Cerebellar nuclear complex (tissue), 1 donor: ENCODE data around the gene ZNF318.

Experiments
- DNase-seq, 2 experiments: peaks; one replicate each; lab custom pipeline; 2025; lab: John Stamatoyannopoulos, UW

Gene ZNF318

DNA sequence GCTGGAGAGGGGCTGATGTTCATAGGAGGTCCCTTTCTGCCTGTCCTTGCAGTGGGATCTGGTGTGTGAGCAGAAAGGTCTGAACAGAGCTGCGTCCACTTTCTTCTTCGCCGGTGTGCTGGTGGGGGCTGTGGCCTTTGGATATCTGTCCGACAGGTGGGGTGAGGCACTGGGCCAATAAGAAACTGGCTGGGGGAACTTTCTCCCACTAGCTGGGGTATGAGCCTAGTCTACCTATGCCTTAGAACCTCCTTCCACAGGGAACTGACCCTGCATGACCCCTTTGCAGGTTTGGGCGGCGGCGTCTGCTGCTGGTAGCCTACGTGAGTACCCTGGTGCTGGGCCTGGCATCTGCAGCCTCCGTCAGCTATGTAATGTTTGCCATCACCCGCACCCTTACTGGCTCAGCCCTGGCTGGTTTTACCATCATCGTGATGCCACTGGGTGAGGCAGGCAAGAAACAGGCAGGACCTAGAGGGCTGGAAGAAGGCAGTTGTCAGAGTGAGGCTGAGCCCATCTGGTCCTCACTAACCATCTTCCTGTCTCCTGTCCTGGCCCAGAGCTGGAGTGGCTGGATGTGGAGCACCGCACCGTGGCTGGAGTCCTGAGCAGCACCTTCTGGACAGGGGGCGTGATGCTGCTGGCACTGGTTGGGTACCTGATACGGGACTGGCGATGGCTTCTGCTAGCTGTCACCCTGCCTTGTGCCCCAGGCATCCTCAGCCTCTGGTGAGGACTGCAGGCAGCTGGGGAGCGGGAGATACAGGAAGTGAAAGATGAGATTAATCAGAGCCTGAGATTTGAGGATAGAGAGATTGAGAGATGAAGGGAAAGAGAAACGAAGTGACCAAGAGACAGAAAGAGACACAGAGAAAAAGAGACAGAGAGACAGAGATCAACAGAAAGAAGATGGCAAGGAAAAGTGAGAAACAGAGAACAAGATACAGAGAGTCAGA lies 69.8 kb downstream of the ZNF318 start:
- no peak for DNase-seq

DNA sequence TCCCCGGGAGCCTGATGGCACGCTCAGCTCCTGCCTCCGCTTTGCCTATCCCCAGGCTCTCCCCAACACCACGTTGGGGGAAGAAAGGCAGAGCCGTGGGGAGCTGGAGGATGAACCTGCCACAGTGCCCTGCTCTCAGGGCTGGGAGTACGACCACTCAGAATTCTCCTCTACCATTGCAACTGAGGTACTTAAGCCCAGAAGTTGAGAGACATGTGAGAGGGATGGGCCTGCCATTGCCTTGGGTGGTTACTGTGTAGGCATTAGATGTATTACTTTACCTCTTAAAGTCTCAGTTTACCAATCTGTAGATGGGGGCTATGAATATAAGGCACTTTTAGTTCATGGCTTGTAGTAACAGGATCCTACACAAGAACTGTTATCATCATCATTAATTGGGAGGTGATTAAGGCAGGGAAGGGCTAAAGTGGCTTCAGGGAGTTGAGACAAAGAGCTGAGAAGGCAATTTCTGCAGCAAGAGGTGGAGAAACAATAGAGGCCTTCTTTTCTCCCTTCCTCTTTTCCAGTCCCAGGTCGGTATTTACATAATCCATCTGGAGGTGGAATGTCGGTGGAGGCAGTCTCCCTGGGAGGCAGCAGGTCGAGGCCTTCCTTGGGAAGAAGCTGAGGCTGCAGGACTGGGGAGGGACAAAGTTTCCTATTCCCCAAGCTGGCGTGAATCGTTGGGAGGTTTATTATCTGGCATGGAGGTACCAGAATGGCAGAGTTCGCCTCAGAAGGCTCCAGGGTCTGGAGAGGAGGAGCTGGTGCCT lies 70.7 kb downstream of the ZNF318 start:
- DNase-seq = no peak

DNA sequence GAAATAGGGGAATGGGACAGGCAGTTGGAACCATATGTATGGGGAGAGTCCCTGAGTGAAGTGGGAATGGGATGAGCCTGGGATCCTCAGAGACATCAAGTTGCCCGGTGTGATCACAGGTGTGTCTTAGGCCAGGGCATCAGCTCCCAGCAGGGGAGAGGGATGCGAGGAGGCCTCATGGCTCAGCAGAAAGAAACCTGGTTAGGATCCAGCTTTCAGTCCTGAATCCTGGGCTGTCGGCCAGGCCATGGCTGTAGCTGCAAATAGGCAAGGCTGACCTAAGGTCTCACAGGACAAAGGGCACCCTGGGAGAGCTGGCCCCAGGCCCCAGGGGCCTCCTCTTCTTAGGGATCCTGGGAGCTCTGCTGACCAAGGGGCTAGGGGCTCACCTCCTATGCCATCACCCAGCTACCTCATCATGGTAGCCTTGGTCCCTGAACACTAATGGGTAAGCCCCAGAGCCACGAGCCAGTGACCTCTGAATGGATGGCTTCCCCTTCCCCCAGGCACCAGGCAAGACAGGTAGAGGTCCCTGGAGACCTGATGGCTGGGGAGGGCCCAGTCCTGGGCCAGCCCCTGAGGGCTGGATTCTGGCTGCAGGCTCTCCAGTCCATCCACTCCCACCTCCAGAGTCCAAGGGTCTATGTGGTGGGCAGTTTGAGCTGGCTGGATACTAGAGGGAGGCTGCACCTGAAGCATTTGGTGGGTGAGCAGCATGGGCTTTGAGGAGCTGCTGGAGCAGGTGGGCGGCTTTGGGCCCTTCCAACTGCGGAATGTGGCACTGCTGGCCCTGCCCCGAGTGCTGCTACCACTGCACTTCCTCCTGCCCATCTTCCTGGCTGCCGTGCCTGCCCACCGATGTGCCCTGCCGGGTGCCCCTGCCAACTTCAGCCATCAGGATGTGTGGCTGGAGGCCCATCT lies 71.5 kb downstream of the ZNF318 start, which contains the start of gene SLC22A7:
TSS of gene SLC22A7 (plus strand) at position 617 of the 921 bp plus-strand sequence. CDS start at position 716, 99 bp downstream.
- DNase-seq = no peak

DNA sequence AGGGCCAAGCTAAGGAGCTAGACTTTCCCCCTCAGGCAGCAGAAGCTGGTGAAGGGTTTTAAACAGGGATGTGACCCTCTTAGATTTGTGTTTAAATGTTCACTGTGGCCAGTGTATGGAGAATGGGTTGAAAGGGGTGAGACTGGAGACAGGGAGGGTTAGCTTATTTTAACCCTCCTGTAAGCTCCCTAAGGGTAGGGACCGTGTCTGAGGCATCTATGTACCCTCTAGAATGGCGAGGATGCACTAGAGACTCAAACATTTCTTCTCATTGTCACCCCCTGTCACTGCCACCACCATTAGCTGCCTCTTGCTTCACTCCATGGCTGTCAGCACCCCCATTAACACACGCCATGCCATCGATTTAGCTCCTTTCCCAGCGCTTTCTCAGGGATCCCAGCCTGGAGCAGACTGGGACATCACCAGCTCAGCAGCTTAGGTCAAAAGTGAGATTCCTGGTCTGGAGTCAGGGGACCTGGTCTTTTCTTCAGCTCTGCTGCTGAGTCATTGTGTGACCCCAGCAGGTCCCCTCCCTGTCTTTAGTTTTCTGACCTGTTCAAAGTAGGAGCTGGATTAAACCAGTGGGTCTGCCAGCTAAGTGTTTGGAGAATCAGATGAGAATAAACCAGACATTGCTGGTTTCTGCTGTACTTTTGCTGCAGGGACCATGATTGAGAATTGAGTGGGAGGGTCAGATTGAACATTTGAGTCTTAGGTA lies 72.5 kb downstream of the ZNF318 start:
- no peak for DNase-seq

DNA sequence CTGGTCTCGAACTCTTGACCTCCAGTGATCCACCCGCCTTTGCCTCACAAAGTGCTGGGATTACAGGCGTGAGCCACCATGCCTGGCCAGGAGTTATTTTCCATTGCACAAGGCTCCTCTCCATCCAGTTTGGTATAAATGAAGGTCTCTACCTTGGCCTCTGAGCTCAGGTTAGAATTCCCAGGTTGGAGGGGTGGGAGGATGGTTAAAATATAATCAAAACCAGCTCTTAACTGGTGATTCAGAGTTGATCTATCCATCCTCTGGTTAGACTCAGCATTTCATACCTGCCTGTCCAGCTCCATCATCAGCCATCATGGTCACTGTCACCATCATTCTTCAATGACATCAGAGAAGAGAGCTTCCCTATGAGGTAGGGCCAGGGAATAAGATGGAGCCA lies 74.0 kb downstream of the ZNF318 start:
- no peak for DNase-seq

DNA sequence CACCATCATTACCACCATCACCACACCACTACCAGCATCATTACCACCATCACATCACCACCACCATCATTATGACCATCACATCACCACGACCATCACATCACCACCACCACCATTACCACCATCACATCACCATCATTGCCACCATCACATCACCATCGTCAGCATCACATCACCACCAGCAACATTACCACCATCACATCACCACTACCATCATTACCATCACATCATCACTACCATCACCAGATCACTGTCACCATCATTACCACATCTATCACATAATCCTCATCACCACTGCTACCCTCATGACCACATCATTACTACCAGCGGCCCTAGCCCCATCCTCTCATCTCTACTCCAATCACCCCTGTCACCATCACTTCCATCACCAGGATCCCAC lies 74.9 kb downstream of the ZNF318 start:
- DNase-seq = no peak

DNA sequence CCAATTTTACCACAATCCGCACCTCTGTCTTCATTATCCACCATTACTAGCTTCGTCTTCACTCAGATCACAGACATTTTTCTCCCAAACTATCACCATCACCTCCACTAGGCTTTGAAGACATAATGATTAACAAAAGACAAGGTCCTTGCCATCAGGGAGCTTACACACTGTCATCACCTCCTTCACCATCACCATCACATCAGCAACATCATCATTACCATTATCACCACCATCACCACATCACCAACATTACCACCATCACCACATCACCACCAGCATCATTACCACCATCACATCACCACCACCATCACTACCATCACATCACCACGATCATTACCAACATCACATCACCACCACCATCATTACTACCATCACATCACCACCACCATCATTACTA lies 75.7 kb downstream of the ZNF318 start:
- DNase-seq = no peak

DNA sequence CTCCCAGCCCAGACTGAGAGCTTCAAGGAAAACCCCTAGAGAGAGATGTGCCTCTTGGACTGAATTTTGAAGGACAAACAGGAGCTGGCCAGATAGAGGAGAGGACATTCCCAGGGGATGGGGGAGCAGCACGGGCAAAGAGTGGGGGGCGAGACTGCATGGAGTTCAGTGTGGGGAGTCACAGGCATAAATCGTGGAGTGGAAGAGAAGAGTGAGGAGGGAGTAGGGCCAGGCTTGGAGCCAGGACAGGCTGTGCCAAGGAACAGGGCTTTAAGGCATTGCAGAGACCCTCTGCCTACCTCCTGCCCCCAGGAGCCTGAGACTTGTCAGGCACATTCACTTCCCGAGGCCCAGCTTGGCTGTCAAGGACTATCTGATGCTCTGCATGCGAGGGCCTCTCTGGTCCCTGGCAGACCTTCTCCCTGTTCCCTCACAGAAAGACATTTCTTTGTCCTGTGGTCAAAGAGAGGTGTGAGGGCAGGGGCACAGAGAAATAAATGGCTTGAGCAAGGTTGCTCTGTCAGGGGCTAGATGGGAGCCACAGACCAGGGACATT lies 76.6 kb downstream of the ZNF318 start:
- DNase-seq = no peak

DNA sequence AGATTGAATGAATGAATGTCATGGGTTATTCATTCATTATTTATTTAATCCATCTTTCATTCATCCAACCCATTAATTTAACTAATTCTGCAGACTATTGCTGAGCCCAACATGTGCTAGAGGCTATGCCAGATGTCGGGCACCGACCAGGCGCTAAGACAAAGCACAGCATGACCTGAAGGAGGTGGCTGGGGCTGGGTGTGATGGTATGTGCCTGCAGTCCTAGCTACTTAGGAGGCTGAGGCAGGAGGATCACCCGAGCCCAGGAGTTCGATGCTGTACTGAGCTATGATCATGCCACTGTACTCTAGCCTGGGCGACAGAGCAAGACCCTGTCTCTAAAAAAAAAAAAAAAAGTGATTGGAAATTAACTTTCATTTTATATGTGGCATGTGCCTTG lies 77.1 kb downstream of the ZNF318 start:
- no peak for DNase-seq

DNA sequence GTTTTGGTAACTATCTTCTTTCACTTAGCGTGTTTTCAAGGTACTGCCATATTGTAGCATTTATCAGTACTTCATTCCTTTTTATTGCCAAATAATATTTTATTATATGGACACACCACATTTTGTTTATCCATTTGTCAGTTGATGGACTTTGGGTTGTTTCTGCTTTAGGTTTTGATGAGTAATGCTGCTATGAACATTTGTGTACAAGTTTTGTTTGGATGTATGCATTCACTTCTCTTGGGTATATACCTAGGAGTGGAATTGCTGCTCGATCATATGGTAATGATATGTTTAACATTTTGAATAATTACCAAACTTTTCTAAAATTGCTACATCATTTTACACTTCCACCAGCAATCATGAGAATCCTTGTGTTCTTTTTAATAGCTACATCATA lies 77.7 kb downstream of the ZNF318 start:
- no peak for DNase-seq

DNA sequence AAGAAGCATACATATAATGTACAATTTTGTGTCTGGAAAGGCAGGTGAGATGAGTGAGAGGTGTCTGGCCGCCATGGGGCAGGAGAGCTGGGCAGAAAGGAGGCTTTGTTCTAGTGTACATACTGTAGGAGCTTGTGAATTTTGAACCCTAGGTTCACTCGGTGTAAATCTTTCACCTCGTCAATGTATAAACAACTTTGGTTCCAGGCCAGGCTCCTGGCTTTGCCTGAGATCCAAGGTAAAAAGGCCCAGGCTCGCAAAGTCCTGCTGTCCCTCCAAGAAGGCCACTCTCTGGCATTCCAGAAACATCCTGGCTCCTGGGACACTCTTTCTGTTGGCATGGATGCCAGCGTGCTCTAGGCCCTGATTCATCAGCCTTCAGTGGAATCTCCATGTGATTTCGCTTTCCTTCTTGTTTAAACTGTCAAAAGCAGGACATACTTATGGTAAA lies 78.5 kb downstream of the ZNF318 start:
- no peak for DNase-seq

DNA sequence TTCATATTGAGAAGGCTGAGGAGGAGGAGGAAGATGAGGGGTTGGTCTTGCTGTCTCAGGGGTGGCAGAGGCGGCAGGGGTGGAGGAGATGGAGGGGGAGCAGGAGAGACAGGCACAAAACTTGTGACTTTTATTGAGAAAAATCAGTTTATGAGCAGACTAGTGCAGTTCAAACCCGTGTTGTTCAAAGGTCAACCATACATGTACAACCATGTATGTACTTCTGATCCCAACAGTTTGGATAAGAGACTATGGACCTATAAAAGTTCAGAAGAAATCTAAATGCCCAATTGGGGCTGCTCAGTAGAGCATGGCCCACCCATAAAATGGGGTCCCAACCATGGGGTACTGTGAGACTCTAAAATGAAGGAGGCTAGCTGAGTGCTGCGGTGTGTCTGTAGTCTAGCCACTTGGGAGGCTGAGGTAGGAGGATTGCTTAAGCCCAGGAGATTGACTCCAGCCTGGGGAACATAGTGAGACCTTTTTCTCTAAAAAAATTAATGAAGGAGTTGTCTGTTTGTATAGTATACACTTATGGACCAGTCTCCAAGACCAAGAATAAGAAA lies 79.0 kb downstream of the ZNF318 start:
- DNase-seq = no peak

DNA sequence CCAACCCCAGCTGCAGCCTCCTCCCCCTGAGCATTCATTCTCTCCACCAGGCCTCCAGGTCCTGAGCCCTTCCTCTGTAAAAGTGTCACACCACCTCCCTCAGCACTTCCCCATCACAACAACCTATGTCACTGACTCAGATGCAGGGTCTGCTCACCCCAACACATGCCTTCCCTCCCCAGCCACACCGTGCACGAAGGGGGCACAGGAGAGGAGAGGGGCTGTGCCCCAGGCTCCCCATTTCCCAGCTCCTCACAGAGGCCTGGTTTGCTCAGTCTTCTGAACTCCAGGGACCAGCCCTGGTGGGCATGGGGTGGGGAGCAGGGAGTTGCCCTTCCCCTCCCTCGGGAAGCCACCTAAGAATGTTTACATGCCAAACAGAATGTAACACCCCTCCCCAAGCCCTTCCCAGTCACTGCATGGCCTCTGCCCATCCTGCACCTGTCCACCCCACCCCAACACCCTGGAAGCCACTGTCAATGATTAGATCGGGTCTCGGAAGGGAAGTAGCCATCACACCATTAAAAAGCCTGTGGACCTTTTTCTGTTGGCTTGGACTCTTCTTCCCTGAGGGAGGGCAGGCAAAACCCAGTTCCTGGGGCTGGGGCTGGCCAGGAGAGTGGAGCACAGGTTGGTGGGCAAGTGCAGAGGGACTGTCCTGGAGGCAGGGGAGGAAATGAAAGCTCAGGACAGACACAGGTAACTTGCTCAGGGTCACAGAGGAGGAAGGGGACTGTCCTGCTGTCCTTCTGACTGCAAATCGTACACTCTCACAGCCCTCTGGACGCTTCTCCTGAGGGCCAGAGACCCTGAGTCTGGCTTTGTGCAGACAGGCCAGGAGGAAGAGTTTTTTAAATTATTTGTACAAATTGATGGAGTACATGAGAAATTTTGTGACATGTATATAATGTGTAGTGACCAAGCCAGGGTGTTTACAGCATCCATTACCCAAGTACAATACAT lies 81.4 kb downstream of the ZNF318 start:
- DNase-seq = no peak

DNA sequence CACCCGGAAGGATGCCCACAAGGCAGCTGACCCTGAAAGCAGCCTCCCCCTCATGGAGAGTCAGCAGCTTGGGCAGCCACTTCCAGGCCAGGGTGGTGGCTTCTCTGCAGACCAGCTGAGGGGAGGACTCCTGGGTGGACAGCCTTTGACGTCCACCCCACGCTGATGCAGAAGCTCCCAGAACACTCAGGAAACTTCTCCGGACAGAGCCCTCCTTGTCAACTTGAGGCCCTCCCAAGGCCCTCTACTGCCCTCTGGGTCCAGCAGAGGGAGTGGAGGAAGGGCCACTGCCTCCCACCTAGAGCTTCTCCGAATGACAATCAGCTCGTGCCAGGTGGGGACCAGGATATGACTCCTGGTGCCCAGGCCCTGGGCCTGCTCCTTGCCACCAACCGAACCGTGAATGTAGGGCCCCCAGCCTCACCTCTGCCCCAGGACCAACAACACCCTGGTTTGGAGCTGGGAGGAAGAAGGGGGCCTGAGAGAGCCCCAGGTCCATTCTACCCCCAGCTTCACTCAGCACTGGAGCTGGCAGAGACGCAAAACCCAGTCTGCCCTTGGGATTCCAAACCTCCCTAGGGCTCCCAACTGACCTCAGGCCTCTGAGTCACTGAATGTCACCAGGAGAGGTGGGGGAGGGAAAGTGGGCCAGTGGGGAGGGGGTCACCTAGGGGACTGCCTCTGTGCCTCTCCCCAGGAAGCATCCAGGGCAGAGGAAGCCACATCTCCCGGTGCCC lies 82.3 kb downstream of the ZNF318 start:
- no peak for DNase-seq

DNA sequence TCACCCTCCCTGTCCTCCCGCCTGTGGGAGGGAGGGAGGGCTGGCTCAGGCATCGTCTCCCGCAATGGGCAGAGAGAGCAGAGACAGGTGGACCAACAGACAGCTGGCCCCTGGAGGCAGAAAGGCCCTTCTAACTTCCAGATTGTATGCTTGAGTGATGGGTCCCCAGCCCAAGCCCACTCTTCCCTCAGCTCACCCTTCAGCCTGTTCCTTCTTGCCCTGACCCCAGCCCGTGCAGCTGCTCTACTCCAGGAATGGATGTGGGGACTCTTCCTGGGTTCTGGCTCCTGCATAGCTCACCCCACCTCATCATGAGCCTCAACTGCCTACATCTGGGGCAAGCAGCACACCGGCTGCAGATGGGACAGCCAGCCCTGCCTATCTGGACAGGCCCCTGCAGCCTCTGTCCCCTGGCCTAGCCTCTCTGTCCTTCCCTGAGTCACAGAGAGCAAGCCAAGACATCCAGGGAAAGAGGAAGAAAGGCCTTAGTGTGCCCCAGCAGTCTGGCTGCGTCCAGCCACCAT lies 82.9 kb downstream of the ZNF318 start:
- DNase-seq = no peak
